Cardiac muscle cell (in vitro differentiated cells and primary cell): Measurements from ENCODE around the gene NSD2. TPM values are rescaled to one million over a fixed set of nuclear protein-coding genes. Genes with fewer than 3 reads are reported as not detected.

Experiments used
- DNase-seq, 2 donors: peaks; one replicate each; pipeline versions ENCODE4 v3.0.0 to v3.0.0-alpha.2; 2010 to 2017; ENCODE audit warnings: low read depth in 1 of 2, low spot score in 1 of 2
- H3K27ac ChIP-seq: fragments of 200-600 bp; sonication (generic); 2 replicates; pipeline ENCODE4 v1.5.1; 2016
- H3K27me3 ChIP-seq: fragments of 200-600 bp; sonication (generic); 2 replicates; pipeline ENCODE4 v1.6.0; 2016; ENCODE audit warnings: control low read depth
- H3K36me3 ChIP-seq: fragments of 200-600 bp; sonication (generic); 2 replicates; pipeline ENCODE4 v1.5.1; 2016; ENCODE audit warnings: control low read depth
- H3K4me1 ChIP-seq: fragments of 200-600 bp; sonication (generic); 2 replicates; pipeline ENCODE4 v1.8.1; 2017; ENCODE audit warnings: low read depth, mild to moderate bottlenecking, mixed run types
- H3K4me3 ChIP-seq: fragments of 200-600 bp; sonication (generic); 2 replicates; pipeline ENCODE4 v1.5.1; 2016; ENCODE audit warnings: mild to moderate bottlenecking
- H3K9me3 ChIP-seq: fragments of 200-600 bp; sonication (generic); 2 replicates; pipeline ENCODE4 v1.5.1; 2017; ENCODE audit warnings: low read depth, mild to moderate bottlenecking, control low read depth
- polyA plus RNA-seq: library from polyadenylated mRNA; unstranded; fragments of >200 nt; fragmentation: Nextera tagmentation; extraction: Ambion mirVana; gene quantifications from 2 replicates; pipeline ENCODE4 v1.2.1, GENCODE V29; 2016
- total RNA-seq: library from RNA; depleted of rRNA; stranded (reverse); fragments of >200 nt; gene quantifications from 2 replicates; pipeline ENCODE4 v1.2.3, GENCODE V29; 2016
- TF ChIP-seq, protein P1 (sequence below): IDR thresholded peaks from 2 replicates; pipeline ENCODE4 v1.5.1; 2012; ENCODE audit warnings: low read depth, mild to moderate bottlenecking, low read length

NSD2 gene
- total and polyA plus RNA-seq, 2 experiments from 2014 or later, result 49.0 to 91.3 TPM

GRCh38 chr4:1969928-1970723, 98.9 kb downstream of the NSD2 start:
- H3K27ac ChIP-seq, result no peak overlapping the region
- H3K4me1 ChIP-seq, result peaks cover 10% of the 10 kb centered on the region
- TF ChIP-seq, protein P1, sequence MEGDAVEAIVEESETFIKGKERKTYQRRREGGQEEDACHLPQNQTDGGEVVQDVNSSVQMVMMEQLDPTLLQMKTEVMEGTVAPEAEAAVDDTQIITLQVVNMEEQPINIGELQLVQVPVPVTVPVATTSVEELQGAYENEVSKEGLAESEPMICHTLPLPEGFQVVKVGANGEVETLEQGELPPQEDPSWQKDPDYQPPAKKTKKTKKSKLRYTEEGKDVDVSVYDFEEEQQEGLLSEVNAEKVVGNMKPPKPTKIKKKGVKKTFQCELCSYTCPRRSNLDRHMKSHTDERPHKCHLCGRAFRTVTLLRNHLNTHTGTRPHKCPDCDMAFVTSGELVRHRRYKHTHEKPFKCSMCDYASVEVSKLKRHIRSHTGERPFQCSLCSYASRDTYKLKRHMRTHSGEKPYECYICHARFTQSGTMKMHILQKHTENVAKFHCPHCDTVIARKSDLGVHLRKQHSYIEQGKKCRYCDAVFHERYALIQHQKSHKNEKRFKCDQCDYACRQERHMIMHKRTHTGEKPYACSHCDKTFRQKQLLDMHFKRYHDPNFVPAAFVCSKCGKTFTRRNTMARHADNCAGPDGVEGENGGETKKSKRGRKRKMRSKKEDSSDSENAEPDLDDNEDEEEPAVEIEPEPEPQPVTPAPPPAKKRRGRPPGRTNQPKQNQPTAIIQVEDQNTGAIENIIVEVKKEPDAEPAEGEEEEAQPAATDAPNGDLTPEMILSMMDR, result no peak
- no peak overlapping the region for H3K4me3 ChIP-seq
- peaks cover 16% of the 10 kb centered on the region for H3K36me3 ChIP-seq
- H3K27me3 ChIP-seq, result no peaks in the 10 kb centered on the region
- DNase-seq, result no peak
- no peaks in the 10 kb centered on the region for H3K9me3 ChIP-seq

DNA sequence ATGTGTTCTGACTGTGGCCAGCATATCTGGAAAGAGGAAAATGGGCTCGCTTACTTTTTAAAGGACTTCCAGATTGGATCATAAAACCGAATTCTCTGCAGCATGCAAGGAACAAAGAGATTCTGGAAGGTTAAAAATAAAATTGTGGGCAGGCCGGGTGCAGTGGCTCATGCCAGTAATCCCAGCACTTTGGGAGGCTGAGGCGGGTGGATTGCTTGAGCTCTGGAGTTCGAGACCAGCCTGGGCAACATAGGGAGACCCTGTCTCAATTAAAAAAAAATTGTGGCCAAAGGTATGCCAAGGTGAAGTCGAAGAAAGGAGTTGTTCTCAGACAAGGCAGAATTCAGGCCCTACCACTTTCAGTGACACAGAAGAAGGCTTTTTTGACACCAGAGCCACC, 99.7 kb downstream of the NSD2 start:
- Histone ChIP-seq H3K4me3 (no peak overlapping the region), H3K27ac (no peak overlapping the region), H3K9me3 (no peaks in the 10 kb centered on the region), H3K27me3 (no peaks in the 10 kb centered on the region), H3K4me1 (peaks cover 10% of the 10 kb centered on the region), H3K36me3 (peaks cover 23% of the 10 kb centered on the region)
- DNase-seq, result no peak
- TF ChIP-seq, protein P1, result no peak

DNA sequence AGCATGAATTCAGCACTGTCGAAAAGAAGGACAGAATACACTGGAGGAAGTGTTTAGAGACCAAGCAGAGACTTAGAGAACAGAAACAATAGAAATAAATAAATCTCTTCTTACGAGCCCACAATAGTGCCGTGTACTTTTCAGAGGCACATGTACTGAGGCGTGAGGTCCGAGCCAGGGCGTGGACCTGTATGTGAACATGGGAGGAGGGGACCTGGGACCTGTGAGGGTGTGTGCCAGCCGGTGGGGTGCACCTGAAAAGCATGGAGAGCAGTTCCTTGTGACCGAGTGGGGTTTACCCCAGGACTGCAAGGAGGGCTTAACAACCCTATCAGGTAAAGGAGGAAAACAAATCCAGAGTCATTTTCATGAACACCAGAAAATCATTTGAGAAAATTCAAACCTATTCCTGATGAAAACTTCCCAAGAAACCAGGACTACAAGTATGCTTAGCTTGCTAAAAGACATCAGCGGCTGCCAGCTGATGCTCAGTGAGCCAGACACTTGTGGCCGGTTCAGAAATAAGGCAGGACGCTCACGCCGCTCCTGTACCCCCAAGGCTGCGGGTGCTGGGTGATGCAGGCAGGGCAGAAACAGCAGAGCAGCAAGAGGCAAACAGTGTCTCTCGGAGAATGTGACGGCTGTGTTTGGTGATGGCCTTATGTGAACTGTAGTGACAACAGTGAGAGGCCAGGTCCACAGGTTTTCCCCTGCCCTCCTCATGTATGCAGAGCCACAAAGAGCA, 100.4 kb downstream of the NSD2 start:
- no peaks in the 10 kb centered on the region for H3K27me3 ChIP-seq
- peaks cover 28% of the 10 kb centered on the region for H3K36me3 ChIP-seq
- TF ChIP-seq, protein P1, result no peak
- no peaks in the 10 kb centered on the region for H3K9me3 ChIP-seq
- H3K4me1 ChIP-seq, result peaks cover 10% of the 10 kb centered on the region
- H3K4me3 ChIP-seq, result no peak overlapping the region
- DNase-seq, result no peak
- no peak overlapping the region for H3K27ac ChIP-seq

- Histone ChIP-seq H3K27ac (no peak overlapping the region), H3K4me3 (no peak overlapping the region), H3K36me3 (peaks cover 32% of the 10 kb centered on the region), H3K27me3 (no peaks in the 10 kb centered on the region), H3K9me3 (no peaks in the 10 kb centered on the region), H3K4me1 (peaks cover 10% of the 10 kb centered on the region)
- no peak for DNase-seq
- TF ChIP-seq, protein P1, result no peak
These were observed 101.2 kb downstream of the NSD2 start for GRCh38 chr4:1972414-1972813.

- TF ChIP-seq, protein P1, result no peak
- Histone ChIP-seq H3K4me3 (no peak overlapping the region), H3K9me3 (no peaks in the 10 kb centered on the region), H3K27ac (no peak overlapping the region), H3K4me1 (peaks cover 10% of the 10 kb centered on the region), H3K36me3 (peaks cover 34% of the 10 kb centered on the region), H3K27me3 (no peaks in the 10 kb centered on the region)
- DNase-seq, result no peak
These were observed 102.0 kb downstream of the NSD2 start for GRCh38 chr4:1973218-1973617.
